Putamen (tissue), 1 donor: ENCODE measurements around the gene TRABD2B.

Source experiments
- DNase-seq: peaks from one replicate; pipeline ENCODE4 v3.0.0-alpha.2; 2016; ENCODE audit warnings: low spot score

TRABD2B gene

DNA sequence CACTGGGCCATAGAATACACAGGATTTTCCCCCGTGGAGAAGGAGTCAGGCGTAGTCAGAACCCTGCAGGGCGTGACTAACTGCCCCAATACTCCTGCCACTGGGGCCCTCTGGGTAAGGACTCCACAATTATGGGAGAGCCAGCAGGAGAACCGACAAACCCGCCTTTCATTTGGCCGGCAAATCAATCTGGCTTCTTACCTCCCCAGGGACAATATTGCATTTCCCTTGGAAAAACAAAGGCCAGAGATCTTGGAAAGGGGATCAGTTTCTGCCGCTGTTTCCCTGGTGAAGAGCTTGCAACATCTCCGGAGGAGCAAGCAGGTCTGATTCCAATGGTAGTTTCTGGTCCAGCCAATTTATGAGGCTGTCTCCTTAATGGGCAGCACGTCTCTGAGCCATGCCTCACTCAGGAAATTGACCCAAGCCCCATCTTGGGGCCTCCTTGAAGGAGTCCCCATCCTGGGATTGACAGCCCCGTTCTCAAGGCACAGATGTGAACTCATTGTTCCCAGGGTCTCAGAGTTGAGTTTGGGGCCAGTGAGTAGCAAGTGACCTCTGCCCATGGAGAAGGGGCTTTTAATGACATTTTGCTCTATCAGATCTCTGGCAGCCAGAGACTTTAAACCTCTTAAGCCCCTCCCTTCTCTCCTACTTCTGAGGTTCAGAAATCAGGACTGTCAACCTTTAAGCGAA lies 4.3 kb downstream of the TRABD2B start:
- no peak for DNase-seq

DNA sequence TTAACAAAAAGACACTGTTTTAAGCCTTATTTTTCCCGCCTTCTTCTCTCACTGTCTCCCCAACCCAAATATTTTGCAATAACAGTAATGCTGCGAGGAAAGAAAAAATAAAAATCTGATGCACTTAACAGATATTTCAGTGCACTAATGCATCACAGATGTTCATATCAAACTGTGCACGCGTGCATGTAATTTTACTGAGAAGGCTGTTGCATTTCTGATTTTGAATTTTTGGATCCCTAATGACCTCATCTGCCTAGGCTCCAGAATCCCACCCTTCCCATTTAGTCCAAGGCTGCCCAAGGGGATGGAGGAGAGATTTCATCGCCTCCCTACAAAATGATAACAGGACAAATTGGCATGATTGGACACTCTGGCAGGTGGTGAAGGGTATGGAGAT lies 5.5 kb downstream of the TRABD2B start:
- DNase-seq: no peak

- no peak for DNase-seq
Observed at GRCh38 chr1:47991187-47991586, 6.0 kb downstream of the TRABD2B start.

GRCh38 chr1:47990286-47990685 lies 6.9 kb downstream of the TRABD2B start:
- DNase-seq: no peak

DNA sequence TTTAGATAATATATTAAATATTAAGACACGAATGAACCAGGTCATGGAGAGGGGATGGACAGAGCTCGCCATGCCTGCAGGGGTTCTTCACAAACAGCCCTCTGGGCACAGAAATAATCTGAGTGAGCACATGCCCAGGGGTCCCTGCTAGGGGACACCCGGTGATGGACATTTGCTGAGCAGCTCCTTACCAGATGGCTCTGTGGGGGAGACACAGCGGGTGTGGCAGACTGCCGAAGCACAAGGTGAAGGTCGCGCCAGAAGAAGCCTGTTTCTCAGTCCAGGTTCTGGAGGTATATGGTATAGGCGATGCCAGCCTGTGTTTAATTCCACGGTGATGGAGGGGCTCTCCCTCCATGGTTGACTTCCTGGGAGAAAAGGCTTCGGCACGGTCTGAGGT lies 9.6 kb downstream of the TRABD2B start:
- DNase-seq: no peak

GRCh38 chr1:47986761-47987200 lies 10.4 kb downstream of the TRABD2B start:
- no peak for DNase-seq

DNA sequence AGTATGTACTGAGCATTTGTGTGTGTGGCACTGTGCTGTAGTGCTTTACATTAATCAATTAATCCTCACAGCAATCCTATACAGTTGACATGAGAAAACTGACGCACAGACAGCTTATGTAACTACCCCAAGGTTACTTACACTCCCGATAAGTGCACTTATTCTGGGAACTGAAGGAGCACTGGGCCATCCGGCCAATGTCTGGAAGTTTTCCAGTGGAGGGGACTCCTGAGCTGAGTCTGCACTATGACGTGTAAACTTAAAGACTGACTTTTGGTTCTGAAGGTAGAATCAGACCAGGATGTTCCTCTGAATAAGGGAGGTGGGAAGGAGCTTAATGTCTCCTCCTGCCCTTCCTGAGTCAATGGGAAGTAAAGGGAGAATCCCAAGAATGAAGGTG lies 12.2 kb downstream of the TRABD2B start:
- no peak for DNase-seq

- DNase-seq: no peak
Observed at GRCh38 chr1:47984175-47984789, 12.9 kb downstream of the TRABD2B start.

DNA sequence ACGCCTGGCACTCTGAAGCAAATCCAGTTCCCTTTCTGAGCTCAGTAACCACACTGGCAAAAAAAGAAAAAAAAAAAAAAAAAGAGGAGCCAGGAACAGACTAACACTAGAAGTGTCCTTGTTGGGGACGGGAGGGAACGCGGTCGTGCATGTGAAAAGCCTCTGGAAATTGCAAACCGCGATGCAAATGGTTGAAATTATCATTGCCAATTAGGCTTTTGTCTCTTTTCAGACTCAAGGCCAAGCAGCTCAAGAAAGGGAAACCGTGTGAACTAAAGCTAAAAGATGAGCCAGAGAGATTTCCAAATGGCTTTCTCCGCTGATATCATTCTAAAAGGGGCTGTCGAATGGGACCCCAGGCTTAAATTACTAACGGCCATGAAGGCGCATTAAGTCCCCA lies 13.5 kb downstream of the TRABD2B start:
- DNase-seq: no peak

DNA sequence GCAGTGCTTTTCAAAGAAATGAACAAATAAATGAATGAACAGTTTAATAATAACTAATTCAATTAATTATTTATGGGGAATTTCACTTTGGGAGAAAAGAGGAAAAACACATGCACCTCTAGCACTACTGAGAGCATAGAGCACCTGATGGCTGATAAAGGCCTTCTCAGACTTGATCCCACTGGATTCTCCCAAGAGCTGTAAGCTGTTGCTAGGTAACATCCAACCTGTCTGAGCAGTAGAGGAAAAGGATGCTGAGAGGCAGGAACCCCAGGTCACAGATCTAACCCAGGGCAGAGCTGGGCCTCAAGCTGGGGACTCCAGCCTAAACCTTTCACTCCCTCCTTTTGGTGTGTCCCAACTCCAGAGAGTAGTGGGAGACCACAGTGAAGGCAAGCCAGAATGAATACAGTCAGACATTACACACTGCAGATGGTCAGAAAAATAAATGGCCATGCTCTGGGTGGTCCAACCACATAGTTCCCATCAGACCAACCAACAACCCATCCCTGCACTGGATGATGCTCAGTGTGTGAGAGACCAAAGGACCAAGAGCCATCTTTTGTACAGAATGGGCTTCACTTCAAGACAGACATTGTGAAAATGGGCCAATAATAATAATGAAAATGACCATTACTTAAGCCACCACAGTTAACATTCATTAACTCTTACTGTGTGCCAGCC lies 15.4 kb downstream of the TRABD2B start:
- DNase-seq: no peak

- no peak for DNase-seq
Observed at GRCh38 chr1:47980501-47980900, 16.7 kb downstream of the TRABD2B start.

GRCh38 chr1:47979724-47980123 lies 17.5 kb downstream of the TRABD2B start:
- no peak for DNase-seq

DNA sequence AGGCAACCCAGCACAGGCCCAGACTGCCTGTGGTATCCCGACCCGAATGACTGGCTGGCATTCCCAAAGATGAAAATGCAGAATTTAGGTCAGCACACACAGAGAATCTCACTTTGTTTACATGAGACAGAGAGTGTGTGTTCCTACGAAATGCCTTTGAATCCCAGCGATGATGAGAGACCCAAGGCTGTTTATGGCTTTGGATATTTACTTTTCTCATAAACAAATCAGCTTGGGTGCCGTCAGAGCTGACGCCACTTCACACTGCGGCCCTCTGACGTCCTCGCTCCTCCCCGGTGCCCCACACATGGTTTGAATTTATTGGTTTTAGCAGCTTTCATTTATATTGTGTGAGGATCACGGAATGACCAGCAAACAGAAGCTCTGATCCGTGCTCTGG lies 18.7 kb downstream of the TRABD2B start:
- DNase-seq: no peak

GRCh38 chr1:47976728-47977127 lies 20.5 kb downstream of the TRABD2B start:
- no peak for DNase-seq

DNA sequence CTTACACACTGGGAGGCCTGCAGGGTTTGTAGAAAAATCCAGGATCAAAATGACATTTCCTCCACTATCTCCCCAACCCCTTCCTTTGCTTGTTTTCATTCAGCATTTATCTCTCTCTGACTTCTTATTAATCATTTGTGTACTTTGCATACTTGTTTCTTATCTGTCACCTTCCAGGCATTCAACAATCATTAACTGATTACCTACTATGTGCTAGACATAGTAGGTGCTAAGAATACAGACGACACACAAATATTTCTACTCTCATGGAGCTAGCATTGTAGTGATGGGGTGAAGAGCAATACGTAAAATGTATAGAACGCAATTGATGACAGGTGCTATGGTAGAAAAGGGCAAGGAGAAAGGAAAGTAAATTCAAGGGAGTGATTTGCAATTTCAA lies 20.9 kb downstream of the TRABD2B start:
- DNase-seq: no peak

DNA sequence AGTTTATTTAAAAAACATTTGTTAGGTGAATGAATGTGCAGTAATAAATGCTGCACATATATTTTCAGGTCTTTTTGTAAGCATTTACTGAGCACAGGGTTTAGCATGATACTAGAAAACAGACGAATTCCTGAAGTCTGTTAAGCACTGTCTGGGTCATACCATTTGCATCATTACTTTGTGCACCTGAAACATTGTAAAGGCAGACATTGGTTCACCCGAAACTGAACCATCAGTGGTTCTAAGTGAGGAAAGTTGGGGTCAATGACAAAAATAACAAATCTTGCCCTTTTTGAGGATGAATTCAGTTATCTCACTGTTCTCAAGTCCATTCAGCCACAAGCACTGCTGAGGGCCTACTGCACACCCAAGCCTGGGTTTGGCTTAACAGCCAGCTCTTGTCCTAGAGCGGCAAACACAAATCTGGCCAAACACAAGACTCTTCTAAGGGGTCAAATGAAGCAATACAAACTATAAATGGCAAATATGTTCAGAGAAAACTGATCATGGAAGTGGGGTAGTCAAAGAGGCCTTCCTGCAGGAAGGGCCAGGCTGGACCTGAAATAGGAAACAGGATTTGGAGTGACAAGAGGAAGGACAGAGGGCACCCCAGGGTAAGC lies 21.8 kb downstream of the TRABD2B start:
- no peak for DNase-seq

DNA sequence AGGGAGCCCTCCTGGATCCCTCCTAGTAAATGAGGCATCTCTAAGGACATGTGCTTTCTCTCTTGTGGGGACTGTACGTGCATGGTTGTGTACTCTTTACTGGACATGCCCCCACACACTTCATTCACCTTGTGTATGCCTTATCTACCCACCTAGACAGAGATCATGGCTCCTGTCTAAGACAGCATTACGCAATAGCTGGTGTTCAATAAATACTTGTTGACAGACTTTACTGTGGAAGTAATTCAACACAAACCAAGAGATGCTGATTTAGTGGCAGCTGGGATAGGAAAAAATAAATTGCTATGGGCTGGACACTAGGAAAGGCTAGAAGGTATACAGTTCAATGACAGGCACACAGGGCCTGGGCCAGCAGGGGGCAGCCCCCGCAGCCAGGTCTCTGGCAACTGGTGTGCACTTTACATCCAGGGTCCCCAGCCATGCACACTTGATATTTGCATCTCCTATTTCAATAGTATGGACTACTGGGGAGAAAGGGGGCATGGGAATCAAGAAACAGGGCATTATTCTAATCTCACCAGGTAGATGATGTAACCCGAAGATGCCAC lies 24.2 kb downstream of the TRABD2B start:
- DNase-seq: no peak

DNA sequence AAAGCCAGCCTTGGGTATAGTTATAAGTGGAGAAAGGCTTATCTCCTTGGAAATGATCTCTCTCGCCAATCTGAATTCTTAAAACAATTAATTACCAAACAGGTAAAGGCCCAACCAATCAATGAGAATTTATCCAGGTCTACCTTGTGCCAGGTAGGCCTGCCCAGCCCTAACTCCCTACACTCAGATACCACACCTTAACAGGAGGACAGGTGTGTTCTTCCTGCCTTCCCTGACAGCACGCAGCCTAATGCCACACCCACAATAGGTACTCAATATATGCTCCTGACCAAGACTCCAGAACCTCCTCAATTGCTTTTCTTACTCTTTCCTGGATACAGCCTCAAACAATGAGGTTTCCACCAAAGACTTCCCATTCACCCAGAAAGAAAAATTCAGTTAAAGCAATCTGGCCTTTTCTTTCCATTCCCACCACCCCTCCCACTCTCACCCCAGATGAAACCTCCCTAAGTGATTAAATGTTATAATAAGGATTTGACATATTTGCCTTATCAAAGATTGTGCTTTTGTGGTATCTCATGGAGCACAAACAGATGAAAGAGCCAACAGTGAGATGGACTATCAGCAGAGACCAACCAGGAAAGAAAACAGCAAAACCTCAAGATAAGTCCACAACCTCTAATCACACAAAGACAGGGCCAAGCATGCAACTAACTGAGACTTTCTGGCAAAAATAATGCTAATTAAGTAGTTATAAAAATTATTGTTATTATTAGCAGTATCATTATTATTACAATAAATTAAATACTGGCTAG lies 25.6 kb downstream of the TRABD2B start:
- DNase-seq: no peak

DNA sequence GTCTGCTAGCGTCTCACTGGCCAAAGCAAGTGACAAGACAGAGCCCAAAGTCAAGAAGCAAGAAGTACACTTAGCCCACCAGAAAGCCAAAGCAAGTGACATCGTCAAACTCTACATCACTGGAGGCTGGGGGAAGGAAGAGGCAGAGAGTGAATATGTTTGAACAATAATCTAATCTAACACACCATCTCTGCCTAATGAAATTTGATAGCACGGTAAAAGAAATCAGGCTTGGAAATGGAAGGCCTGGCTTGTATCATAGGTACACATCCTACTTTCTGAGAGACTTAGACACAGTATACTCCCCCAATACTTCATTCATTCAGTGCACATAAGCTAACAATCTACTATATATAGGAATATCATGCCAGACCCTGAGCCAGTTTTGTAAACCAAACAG lies 26.3 kb downstream of the TRABD2B start:
- DNase-seq: no peak

DNA sequence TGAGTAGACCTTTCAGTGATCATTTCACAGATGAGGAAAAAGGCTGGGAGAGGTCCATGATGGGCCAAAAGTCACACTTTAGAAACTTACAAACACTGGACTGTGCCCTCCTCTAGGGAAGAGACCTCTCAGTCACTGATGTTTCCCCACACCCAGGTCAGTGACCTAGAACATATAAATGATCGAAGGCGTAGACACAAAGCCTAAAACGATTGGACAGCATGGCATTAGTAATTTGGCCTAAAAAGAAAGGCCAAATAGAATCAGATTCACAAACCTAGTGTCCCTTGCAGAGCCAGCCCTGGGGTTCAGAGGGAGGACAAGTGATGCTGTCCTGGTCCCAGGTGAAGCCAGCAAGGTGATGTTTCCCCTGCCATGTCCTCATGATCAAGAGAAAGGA lies 27.7 kb downstream of the TRABD2B start:
- DNase-seq: no peak

GRCh38 chr1:47968556-47968888 lies 28.7 kb downstream of the TRABD2B start:
- DNase-seq: no peak
